Esophagus squamous epithelium (tissue), 5 donors: Measurements from ENCODE around the gene FAM181A. TPM values are rescaled to one million over a fixed set of nuclear protein-coding genes. Genes with fewer than 3 reads are reported as not detected.

Source experiments
- DNase-seq: peaks from one replicate; lab custom pipeline; 2025; lab: John Stamatoyannopoulos, UW
- H3K27ac ChIP-seq, 4 donors: fragments of 200-600 bp; sonication (generic); one replicate each; pipeline ENCODE4 v1.5.1; 2016 to 2019; ENCODE audit warnings: mild to moderate bottlenecking in 1 of 4
- H3K27me3 ChIP-seq, 4 donors: fragments of 200-600 bp; sonication (generic); 1 replicate in 3 of 4; 2 replicates in 1 of 4; pipeline versions ENCODE4 v1.5.1 to v1.6.0; 2017 to 2021; ENCODE audit warnings: antibody characterized with exemption in 1 of 4
- H3K36me3 ChIP-seq, 3 donors: fragments of 200-600 bp; sonication (generic); one replicate each; pipeline ENCODE4 v1.5.1; 2016 to 2019
- H3K4me1 ChIP-seq, 3 donors: fragments of 200-600 bp; sonication (generic); one replicate each; pipeline ENCODE4 v1.5.1; 2017 to 2019
- H3K4me3 ChIP-seq, 4 donors: fragments of 200-600 bp; sonication (generic); 1 replicate in 3 of 4; 2 replicates in 1 of 4; pipeline ENCODE4 v1.5.1; 2016 to 2019; ENCODE audit warnings: mild to moderate bottlenecking in 2 of 4, moderate library complexity in 1 of 4
- H3K9me3 ChIP-seq, 3 donors: fragments of 200-600 bp; sonication (generic); one replicate each; pipeline ENCODE4 v1.5.1; 2016 to 2019
- POLR2A ChIP-seq, 4 donors: fragments of 450-650 bp; IDR thresholded peaks; one replicate each; pipeline ENCODE4 v1.6.1; 2017; ENCODE audit warnings: antibody characterized with exemption in 4 of 4, mild to moderate bottlenecking in 4 of 4, moderate library complexity in 3 of 4
- WGBS, 2 donors: methylation state at CpG; one replicate each; pipeline ENCODE4 v1.1.5; 2018; 5-methylcytosine and 5-hydroxymethylcytosine counted together
- intact Hi-C: fragments of 100-400 bp; cut with DNase I; formaldehyde crosslinking; loops from one replicate; pipeline ENCODE4 v1.15.0; 2022
- total RNA-seq, 4 donors: library from RNA; depleted of rRNA; stranded (reverse); fragments of >200 nt; gene quantifications; one replicate each; pipeline ENCODE4 v1.1.0, GENCODE V29; 2016
- TF ChIP-seq, protein P1 (sequence below), 6 experiments: fragments of 450-650 bp in 4 of 6; fragments of 200-600 bp in 2 of 6; sonication (generic) in 2 of 6; IDR thresholded peaks; one replicate each; pipeline ENCODE4 v1.5.1; 2016 to 2019; ENCODE audit warnings: antibody characterized with exemption in 6 of 6, mild to moderate bottlenecking in 4 of 6, moderate library complexity in 4 of 6
- donor health status: DM: yes; HTN: yes; CAD: no.

FAM181A gene
- total RNA-seq, 4 donors from 2014 or later, result not detected

DNA sequence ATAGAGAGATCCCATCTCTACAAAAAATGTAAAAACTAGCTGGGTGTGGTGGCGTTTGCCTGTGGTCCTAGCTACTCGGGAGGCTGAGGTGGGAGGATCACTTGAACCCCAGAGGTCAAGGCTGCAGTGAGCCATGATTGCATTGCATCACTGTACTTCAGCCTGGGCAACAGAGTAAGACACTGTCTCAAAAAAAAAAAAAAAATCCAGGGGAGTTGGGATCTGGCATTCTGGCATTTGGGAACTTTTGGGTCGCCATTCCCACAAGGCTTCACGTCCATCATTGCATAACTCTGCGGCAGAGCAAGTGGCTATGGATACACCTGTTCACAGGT, 34.7 kb upstream of the FAM181A start:
- Histone ChIP-seq H3K27me3 (peaks cover 0 to 36% (median 0%) of the 10 kb centered on the region in 4 donors), H3K4me1 (peaks cover 0 to 25% (median 7%) of the 10 kb centered on the region in 3 donors), H3K4me3 (no peak overlapping the region), H3K27ac (peak overlapping the region in 2 of 4 donors; percentile 66 to 68), H3K9me3 (no peaks in the 10 kb centered on the region), H3K36me3 (no peaks in the 10 kb centered on the region)
- intact Hi-C loops, result loop anchor here (5.0 kb wide), 1 partner anchor 240 kb away; no protein-coding TSS in a partner anchor
- DNase-seq, result no peak
- 49 to 64% methylated on average over 5 of the region's 5 CpGs for WGBS, 2 donors
- TF ChIP-seq, protein P1, sequence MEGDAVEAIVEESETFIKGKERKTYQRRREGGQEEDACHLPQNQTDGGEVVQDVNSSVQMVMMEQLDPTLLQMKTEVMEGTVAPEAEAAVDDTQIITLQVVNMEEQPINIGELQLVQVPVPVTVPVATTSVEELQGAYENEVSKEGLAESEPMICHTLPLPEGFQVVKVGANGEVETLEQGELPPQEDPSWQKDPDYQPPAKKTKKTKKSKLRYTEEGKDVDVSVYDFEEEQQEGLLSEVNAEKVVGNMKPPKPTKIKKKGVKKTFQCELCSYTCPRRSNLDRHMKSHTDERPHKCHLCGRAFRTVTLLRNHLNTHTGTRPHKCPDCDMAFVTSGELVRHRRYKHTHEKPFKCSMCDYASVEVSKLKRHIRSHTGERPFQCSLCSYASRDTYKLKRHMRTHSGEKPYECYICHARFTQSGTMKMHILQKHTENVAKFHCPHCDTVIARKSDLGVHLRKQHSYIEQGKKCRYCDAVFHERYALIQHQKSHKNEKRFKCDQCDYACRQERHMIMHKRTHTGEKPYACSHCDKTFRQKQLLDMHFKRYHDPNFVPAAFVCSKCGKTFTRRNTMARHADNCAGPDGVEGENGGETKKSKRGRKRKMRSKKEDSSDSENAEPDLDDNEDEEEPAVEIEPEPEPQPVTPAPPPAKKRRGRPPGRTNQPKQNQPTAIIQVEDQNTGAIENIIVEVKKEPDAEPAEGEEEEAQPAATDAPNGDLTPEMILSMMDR (IDR thresholded peaks at IDR 0.05), result no peak
- TF ChIP-seq POLR2A (IDR thresholded peaks at IDR 0.05), result no peak

DNA sequence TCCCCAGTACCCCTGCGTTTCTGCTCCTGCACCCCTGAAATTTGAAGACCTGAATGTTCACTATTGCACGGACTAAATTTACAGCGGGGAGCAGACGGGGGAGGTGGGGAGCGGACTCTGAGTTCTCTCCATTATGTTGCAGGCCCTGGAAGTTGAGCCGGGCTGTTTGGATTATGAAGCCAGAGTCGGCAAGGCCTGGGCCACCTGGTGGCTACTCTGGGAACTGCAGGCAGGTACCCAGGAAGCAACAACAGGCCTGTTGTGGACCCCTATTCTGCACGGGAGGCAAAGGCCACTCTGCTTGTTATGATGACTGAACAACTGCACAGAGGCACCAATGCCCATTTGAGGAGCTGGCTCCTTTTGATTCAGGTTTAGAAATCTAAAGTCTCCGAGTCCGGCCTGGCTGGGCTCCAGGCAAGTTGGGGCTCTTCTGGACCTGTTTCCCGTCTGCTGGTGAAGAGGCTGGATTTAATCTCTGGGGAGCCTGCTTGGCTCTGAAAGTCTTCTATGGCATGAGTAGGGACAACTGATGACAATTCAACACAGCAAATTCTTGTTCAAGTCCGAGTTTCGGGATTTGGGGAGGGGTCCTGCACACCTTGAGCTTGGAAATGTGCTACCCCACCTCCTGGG, 34.1 kb upstream of the FAM181A start:
- Histone ChIP-seq H3K27me3 (peaks cover 0 to 33% (median 0%) of the 10 kb centered on the region in 4 donors), H3K4me3 (peak overlapping the region in 1 of 4 donors; percentile 34), H3K9me3 (no peaks in the 10 kb centered on the region), H3K4me1 (peaks cover 0 to 25% (median 7%) of the 10 kb centered on the region in 3 donors), H3K36me3 (no peaks in the 10 kb centered on the region), H3K27ac (peak overlapping the region in 3 of 4 donors; percentile 37 to 68 (median 66))
- no peak for DNase-seq
- intact Hi-C loops, result loop anchor here (5.0 kb wide), 1 partner anchor 241 kb away; no protein-coding TSS in a partner anchor
- TF ChIP-seq POLR2A (IDR thresholded peaks at IDR 0.05), result no peak
- TF ChIP-seq, protein P1 (IDR thresholded peaks at IDR 0.05), result peak; percentile 91 to 100 (median 94)
- 21 to 60% methylated on average over 4 to 8 of the region's 13 CpGs for whole genome bisulfite sequencing, 2 donors

DNA sequence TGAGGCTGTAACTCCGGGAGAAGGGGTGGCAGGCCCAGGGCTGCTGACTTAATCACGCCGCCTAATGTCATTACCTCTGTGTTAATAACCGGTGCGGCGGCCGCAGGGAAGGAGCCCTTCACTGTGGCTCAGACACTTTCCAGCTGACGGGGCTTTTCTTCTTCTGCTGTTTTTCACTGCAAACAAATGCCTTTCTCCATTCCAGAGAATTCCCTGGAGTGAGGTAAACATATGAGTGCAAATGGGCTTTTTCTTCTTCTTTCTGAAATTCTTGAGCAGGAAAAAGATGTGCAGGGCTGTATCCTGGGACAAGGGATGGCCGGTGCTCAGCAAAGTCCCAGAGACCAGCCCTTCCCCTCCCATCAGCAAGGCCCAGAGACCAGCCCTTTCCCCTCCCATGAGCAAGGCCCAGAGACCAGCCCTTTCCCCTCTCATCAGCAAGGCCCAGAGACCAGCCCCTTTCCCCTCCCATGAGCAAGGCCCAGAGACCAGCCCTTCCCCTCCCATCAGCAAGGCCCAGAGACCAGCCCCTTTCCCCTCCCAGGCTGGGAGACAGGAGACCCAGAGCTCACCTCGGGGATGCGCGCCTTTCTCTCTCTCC, 33.4 kb upstream of the FAM181A start:
- Histone ChIP-seq H3K27me3 (peaks cover 0 to 26% (median 0%) of the 10 kb centered on the region in 4 donors), H3K36me3 (no peaks in the 10 kb centered on the region), H3K4me1 (peaks cover 0 to 25% (median 7%) of the 10 kb centered on the region in 3 donors), H3K27ac (peak overlapping the region in 3 of 4 donors; percentile 37 to 68 (median 66)), H3K9me3 (no peaks in the 10 kb centered on the region), H3K4me3 (no peak overlapping the region)
- WGBS, 2 donors, result 69 to 73% methylated on average over 10 to 11 of the region's 12 CpGs
- DNase-seq, result no peak
- TF ChIP-seq, protein P1 (IDR thresholded peaks at IDR 0.05), result no peak
- TF ChIP-seq POLR2A (IDR thresholded peaks at IDR 0.05), result no peak
- intact Hi-C loops, result loop anchor here (5.0 kb wide), 1 partner anchor 241 kb away; no protein-coding TSS in a partner anchor

DNA sequence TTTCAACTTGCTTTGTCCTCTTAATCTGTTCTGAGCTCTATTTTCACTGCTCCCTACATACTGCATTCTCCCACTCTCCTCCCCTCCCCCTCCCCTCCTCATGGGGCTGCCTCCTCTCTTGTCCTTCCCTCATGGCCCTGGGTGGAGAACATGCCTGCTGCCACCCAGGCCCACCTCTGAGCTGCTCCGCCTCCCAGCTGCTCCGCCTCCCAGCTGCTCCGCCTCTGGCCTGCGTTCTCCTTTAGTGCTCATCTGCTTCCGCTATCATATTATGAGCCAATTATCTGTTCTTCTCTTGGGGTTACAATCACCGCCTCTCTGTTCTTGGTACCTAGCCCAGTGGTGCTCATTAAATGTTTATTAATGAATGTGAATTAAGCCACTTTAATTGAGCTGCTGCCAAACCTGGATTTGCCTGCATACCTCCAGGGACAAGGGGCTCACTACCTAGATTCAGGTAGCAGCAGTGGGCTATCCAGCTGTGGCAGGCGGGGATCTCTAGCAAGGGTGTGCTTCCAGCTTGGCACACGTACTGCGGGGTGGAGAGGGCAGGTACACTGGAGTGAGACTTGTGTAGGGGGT, 32.0 kb upstream of the FAM181A start:
- Histone ChIP-seq H3K27ac (no peak overlapping the region), H3K27me3 (peaks cover 0 to 13% (median 0%) of the 10 kb centered on the region in 4 donors), H3K4me1 (peaks cover 0 to 19% (median 7%) of the 10 kb centered on the region in 3 donors), H3K36me3 (no peaks in the 10 kb centered on the region), H3K9me3 (no peaks in the 10 kb centered on the region), H3K4me3 (no peak overlapping the region)
- WGBS, 2 donors, result 84 to 87% methylated on average over 9 of the region's 9 CpGs
- DNase-seq, result no peak
- TF ChIP-seq, protein P1 (IDR thresholded peaks at IDR 0.05), result no peak
- no peak for TF ChIP-seq POLR2A (IDR thresholded peaks at IDR 0.05)
- intact Hi-C loops, result no loop called here

GRCh38 chr14:93897476-93897845, 29.7 kb upstream of the FAM181A start:
- intact Hi-C loops, result no loop called here
- 75 to 78% methylated on average over 5 of the region's 5 CpGs for WGBS, 2 donors

More at GRCh38 chr14:93897476-93897845, 29.7 kb upstream of the FAM181A start:
- Histone ChIP-seq H3K36me3 (no peaks in the 10 kb centered on the region), H3K27me3 (no peaks in the 10 kb centered on the region), H3K27ac (no peak overlapping the region), H3K4me3 (no peak overlapping the region), H3K4me1 (peaks cover 0 to 19% (median 7%) of the 10 kb centered on the region in 3 donors), H3K9me3 (no peaks in the 10 kb centered on the region)
- TF ChIP-seq POLR2A (IDR thresholded peaks at IDR 0.05), result no peak
- TF ChIP-seq, protein P1 (IDR thresholded peaks at IDR 0.05), result no peak
- DNase-seq, result no peak
